ENCODE results near the gene THSD4.

GRCh38 chr15:71082803-71083202, 32.5 kb upstream of the THSD4 start:
- TF ChIP-seq POLR2AphosphoS5 (IDR thresholded peaks at IDR 0.05; ENCODE audit: low read depth, low read length) (no peak), POLR2A (IDR thresholded peaks at IDR 0.05; ENCODE audit: low read depth, low read length) (no peak)
